GM18526 (cell line): ENCODE data around the gene CPXM2.

Source experiments
- POLR2A ChIP-seq: IDR thresholded peaks from 3 replicates; pipeline ENCODE4 v1.6.1; 2011; ENCODE audit not compliant: insufficient read length; ENCODE audit errors: extremely low read depth

CPXM2 gene

DNA sequence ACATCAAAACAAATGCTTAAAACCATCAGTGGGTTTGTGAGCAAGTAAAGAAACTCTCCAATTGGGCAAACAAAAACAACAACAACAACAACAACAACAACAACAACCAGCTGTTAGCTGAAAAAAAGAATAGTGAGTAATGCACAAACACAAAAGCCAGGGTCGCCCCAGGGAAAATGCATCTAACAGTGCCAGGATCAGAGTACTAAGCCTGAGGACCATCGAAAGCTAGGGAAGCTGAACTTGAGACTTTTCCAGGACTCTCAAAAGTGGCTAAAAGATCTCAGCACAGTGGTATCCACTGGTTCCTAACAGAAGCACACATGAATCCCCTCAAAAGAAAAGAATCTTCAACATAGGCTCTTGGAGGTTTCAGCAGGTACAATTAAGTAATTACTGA is 83.3 kb downstream of the CPXM2 start:
- no peak for TF ChIP-seq POLR2A

DNA sequence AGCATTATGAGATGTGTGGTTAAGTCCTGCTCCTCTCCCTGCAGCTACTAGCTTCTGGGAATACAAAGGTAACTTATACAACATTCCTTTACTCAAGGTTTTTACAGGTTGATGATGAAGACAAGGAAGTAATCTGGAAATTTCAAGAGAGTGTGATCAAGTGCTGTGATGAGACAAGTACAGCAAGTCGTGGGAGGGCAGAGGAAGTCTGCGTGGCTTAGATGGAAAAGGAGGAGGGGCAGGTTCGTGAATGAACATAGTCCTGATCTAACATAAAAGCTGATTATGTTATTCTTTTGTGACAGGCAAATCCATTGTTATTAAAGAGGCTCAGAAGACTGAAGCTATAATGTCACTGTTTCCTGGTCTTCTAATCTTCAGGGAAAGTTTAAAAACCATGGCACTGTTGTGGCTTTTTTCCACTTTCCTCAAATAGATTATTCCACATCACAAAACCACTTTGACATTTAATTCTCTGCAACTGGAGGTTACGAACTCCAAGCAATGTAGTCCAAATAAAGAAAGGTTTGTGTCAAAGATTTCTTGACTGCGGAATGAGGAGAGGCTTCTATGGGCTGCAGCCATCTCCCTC is 84.1 kb downstream of the CPXM2 start:
- TF ChIP-seq POLR2A, result no peak

DNA sequence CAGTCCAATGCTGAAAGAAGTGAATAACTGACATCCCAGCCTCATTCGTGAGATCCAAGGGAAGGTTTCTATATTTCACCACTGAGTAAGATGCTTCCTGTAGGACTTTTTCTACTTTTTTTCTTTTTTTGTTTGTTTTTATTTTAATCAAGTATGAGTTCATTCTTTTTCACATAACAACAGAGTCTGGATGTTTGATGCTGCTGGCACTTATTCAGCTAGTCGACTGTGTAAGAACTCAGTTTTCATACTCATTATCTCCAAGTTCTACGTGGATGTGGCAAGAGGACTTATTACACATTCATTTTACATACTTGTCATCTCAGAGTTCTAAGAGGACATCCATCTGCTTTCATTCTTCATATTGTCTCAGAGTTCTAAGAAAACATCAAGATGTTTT is 86.9 kb downstream of the CPXM2 start:
- TF ChIP-seq POLR2A, result no peak

DNA sequence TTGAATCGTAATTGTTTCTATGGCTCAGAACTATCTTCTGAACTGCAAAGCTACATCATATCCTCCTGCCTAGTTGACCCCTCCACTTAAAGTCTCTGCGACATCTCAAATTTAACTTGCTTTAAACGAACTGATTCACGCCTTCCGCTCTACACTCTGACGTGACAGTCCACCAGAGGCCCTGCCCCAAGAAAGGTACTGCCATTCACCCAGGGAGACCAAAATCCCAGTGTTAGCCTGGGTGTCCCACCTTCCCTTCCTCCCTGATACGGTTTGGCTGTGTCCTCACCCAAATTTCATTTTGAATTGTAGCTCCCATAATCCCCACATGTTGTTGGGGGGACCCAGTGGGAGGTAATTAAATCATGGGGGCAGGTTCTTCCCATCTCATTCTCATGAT is 90.8 kb downstream of the CPXM2 start:
- no peak for TF ChIP-seq POLR2A

DNA sequence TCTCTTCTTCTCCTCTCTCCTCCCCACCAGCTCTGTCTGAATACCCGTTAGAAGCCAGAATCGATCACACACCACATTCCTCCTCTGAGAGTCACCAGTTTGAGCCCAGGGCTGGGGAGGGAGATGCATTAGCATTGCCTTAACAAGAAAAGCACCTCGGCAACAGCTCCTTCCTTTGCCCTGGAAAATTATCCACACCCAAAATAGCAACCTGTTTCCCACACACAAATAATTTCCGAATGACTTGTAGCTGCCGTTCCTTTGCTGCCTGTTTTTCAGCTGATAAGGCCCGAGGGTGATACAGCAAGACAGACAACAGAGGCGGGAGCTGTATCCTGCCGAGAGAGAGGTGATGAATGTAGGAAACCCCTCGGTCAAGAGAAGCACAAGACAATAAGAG is 91.3 kb downstream of the CPXM2 start:
- TF ChIP-seq POLR2A, result no peak

DNA sequence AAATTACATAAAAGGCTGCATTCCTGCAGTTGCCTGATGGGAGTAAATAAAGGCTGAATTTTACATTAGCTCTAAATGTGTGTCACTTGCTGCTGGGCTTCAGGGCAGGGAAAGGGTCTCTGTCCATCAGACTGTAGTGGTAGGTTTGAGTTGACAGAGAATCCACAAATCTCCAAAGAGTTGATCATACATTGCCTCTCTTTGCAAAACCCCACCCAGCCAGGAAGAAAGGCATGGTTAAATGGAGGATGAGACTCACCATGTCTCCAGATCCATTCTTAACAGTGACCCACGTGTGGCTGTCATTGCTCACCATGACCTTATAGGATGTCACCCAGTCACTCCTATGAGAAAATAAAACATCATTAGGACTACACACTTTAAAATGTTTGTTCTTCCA is 92.8 kb downstream of the CPXM2 start:
- no peak for TF ChIP-seq POLR2A

DNA sequence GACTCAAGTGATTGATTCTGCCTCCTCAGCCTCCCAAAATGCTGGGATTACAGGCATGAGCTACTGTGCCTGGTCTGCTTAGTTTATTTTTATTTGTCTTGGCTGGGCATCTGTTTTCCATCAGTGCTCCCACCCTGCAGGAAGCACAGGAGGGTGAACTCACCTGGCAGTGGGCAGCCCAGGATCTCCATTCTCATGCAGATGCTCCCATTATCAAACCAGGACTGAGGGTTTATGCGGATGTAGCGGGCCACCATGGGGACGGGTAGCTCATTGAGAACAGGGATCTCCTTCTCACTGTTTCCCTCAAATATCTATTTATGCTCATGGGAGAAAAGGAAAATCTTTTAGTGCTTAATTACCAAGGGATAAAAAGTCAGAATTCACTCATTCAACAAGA is 93.8 kb downstream of the CPXM2 start:
- TF ChIP-seq POLR2A, result no peak

DNA sequence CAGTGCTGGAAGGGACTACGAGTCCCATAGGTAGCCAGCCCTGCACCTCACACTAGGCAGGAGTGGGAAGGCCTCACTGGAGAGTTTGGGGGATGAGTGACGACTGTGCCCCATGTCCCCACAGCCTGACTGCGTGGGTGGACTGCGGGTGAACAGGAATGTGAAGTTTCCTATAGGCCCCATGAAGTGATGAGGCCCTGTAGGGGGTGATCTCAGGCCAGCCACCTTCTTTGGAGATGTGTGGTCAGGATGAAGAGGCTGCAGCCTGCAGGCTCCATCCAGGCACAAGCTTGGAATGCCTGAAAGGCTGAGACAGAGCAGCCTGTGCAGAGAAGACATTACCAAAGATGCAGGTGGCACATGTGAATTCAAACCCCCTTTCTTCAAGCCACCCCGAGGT is 94.9 kb downstream of the CPXM2 start:
- TF ChIP-seq POLR2A, result no peak

DNA sequence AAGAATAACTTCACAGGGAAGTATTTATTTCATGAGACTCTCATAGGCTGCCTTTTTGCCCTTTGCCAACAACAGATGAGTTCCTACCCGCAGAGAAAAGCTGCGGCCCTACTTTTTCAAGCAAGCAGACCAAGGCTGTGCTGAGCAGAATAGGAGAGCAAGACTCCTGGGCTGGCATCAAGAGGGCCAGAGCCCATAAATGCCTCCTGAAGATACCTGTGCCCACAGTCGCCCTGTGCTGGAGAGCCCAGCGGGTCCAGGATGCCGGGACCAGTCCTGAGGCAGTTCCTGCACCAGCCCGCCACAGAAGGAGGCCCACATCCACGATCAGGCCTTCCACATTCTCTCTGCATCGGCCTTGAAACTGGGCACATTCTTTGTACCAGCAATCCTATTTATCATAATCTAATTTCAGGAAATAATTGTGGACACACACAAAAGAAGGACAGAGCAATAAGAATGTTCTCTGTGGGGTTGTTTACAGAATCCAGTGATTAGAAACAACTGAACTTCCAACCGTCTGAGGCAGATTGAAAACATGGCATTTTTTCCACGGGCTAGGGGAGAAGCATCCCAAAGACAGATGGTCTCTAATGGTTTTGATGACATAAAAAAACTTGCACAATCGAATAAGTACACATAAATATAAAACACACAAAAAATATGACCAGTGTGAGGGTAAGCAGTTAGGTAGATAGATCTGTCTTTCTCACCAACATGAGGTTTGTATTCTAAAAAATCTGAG is 95.6 kb downstream of the CPXM2 start:
- no peak for TF ChIP-seq POLR2A

DNA sequence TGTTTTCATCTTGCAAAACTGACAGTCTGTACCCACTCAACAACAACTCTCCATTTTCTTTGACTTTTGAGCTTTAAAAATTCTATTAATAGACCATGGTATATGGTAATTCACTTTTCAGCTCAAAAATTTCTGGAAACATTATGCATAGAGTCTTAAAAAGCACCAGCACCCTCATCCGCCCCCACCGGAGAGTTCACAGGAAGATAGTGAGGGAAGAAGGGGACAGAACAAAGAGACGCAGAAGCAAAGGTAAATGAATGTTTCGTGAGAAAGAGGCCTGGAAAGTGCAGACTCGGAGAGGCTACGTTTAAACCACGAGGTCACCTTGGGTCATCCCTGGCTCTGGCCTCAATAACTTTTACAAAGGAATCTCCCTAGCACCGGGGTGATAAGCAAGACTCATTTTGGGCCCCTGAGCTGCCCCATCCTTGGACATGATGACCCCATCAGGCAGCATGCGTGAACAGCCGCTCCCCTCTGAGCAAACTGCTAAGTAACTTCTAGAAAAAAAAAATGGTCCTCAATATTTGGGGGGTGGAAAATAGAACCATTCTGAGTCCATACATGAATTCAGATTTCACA is 96.3 kb downstream of the CPXM2 start:
- no peak for TF ChIP-seq POLR2A

DNA sequence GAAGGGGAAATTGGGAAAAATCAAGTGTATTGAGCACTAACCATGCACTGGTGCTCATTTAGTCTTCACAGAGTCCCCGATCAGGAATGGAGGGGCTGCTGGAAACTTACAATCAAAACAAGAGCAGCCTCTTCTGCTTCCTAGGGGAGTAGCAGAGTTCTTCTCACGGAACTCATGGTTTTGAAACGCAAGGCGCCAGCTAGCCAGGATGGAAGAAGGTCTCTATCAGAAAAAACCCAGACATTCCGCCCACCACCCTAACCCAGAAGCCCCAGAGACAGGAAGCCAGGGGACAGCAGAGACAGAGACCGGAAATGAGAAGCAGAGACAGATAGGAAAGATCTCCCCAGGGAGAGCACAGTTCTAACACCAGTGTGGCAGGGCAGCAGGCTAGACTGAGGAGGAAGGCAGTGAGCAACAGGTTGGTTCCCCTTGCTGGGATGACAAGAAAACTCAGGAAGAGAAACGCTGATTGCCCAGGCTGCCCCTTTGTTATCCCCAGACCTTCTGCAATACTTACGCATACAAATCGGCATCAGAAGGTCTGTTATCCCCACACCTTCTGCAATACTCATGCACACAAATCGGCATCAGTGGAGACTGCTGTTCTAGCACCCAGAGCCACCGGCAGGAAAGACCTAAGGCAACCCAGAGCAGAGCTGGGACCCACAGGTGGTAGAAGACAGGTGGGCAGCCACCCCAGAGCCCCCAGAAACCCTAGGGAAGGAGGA is 99.2 kb downstream of the CPXM2 start:
- no peak for TF ChIP-seq POLR2A

DNA sequence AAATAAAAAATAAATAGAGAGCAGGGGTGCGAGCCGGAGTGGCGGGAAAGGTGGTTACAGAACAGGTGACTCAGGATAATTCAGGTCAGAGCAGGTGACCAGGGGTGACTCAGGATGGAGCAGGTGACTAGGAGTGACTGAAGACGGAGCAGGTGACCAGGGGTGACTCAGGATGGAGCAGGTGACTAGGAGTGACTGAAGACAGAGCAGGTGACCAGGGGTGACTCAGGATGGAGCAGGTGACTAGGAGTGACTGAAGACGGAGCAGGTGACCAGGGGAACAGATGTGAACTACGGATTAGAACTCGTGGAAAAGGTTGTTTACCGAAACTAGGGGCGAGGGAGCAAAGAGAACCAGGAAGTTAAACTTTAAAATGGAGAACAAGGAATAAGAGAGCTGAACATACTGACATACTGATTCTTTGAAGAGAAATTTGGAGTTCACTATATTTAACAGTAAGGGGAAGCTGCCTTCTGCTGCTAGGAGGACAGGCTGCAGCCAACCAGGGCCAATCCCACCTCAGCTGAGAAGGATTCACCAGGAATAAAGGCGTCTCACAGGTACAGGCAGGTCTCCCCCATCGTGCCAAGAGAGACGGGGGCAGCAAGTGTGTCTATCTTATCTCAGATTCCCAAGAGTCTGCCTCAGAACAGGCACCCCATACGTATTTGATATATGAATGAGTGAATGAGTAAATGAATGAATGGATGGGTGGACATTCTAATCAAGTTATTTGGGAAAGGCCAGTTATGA is 101.3 kb downstream of the CPXM2 start:
- no peak for TF ChIP-seq POLR2A

DNA sequence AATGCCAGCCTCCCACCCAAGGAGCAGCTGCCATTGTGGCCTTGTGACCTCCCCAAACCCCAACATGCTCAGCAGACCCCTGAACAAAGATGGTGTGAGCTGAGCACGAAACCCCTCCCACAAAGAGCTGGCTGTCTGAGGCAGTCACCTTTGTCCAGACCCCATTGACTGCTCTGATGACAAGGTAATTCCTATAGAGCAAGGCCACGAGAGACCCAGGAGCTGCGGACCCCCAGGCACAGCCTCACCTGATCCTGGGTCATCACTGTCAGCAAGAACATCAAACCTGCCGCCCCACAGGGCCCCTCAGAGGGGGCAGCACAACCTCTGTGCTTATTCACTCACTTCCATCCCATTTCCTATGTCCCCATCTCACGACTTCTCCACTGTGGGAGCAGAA is 102.6 kb downstream of the CPXM2 start:
- no peak for TF ChIP-seq POLR2A

DNA sequence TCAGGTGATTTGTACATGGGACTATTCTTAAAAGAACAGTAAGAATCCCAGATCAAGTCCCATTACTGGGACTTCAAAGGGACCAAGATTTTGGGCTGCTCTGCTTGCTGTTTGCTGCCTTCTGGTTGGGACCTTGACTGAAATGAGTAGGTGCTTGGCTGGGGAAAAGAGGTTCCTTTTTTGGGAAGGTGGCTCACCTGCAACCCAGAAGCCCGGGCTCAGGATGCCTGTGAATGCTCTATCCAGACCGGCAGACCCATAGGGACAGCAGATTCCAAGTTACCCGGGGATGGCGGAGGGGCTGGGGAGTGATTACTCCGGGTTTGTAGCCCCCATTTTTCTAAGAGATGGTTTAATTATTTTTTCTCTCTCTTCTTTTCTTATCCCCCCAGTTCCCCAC is 104.0 kb downstream of the CPXM2 start:
- no peak for TF ChIP-seq POLR2A

DNA sequence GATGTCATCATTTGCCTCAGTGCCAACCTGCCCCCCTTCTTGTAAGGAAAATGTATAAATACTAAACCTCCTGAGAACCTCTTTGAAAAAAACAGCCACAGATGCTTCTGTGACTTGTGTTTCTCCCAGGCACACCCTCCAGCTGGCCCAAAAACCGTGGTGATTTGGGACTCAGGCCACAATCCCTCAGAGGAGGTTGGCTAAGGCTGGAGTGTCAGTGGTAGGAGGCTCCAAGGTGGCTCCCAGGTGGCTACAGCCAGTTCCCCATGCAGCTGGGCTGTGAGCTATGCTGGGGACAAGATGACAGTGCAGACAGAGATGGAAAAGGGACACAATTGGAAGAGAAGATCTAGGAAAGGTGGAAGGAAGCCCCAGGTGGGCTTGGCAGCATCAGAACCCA is 104.7 kb downstream of the CPXM2 start:
- TF ChIP-seq POLR2A, result no peak
